ENCODE measurements around the gene ABO. TPM values are rescaled to one million over a fixed set of nuclear protein-coding genes. Genes with fewer than 3 reads are reported as not detected.
"Not testable (repeated sequence)": the region's sequence is repeated elsewhere in the genome, so short reads cannot be mapped to it uniquely, and the experiment has no call there.

The ABO gene
- total RNA-seq, 1 donor from 2014 or later, result 0.51 TPM

GRCh38 chr9:133261753-133262120, 13.3 kb downstream of the ABO start:
- DNase-seq, result no peak

- DNase-seq, result no peak
Observed at GRCh38 chr9:133261103-133261752, 13.8 kb downstream of the ABO start.

GRCh38 chr9:133260334-133261102, 14.5 kb downstream of the ABO start:
- no peak for DNase-seq

- DNase-seq, result no peak
Observed at GRCh38 chr9:133258061-133259015, 16.7 kb downstream of the ABO start.

GRCh38 chr9:133257465-133257956, 17.5 kb downstream of the ABO start:
- DNase-seq, result peak; percentile 23

- DNase-seq, result no peak
Observed at GRCh38 chr9:133256686-133257091, 18.3 kb downstream of the ABO start.

GRCh38 chr9:133256136-133256461, 18.9 kb downstream of the ABO start:
- DNase-seq, result no peak

GRCh38 chr9:133255371-133256135, 19.4 kb downstream of the ABO start:
- DNase-seq, result no peak

GRCh38 chr9:133254471-133254870, 20.5 kb downstream of the ABO start:
- DNase-seq, result no peak

- no peak for DNase-seq
Observed at GRCh38 chr9:133253268-133253667, 21.7 kb downstream of the ABO start.

GRCh38 chr9:133252301-133253020, 22.5 kb downstream of the ABO start:
- no peak for DNase-seq

- no peak for DNase-seq
Observed at GRCh38 chr9:133251773-133252172, 23.2 kb downstream of the ABO start.

GRCh38 chr9:133251221-133251620, 23.8 kb downstream of the ABO start:
- DNase-seq, result not testable (repeated sequence)

- DNase-seq, result no peak
Observed at GRCh38 chr9:133250741-133251170, 24.2 kb downstream of the ABO start.

- DNase-seq, result no peak
Observed at GRCh38 chr9:133249337-133249736, 25.7 kb downstream of the ABO start.

- no peak for DNase-seq
Observed at GRCh38 chr9:133248726-133249295, 26.2 kb downstream of the ABO start.

GRCh38 chr9:133247632-133248031, 27.4 kb downstream of the ABO start:
- DNase-seq, result no peak

- DNase-seq, result no peak
Observed at GRCh38 chr9:133246991-133247390, 28.0 kb downstream of the ABO start.

- DNase-seq, result no peak
Observed at GRCh38 chr9:133246562-133246961, 28.4 kb downstream of the ABO start.

GRCh38 chr9:133242991-133243390, 32.0 kb downstream of the ABO start:
- DNase-seq, result no peak

GRCh38 chr9:133242241-133242640, 32.8 kb downstream of the ABO start:
- DNase-seq, result no peak
